WERI-Rb-1 (cell line): ENCODE data around the gene SLFNL1.

Experiments used
- DNase-seq: peaks from one replicate; pipeline ENCODE4 v3.0.0-alpha.2; 2020
- H3K27ac ChIP-seq: fragments of 250-450 bp; sonication (Bioruptor Pico); 2 replicates; pipeline ENCODE4 v1.5.1; 2020; ENCODE audit warnings: mild to moderate bottlenecking, moderate library complexity
- H3K27me3 ChIP-seq: fragments of 250-450 bp; sonication (Bioruptor Pico); 2 replicates; pipeline ENCODE4 v1.5.1; 2021; ENCODE audit warnings: mild to moderate bottlenecking, low read depth, moderate library complexity; ENCODE audit not compliant: insufficient read depth, severe bottlenecking
- H3K36me3 ChIP-seq: fragments of 250-450 bp; sonication (Bioruptor Pico); 2 replicates; pipeline ENCODE4 v1.5.1; 2020; ENCODE audit warnings: mild to moderate bottlenecking, moderate library complexity
- H3K4me3 ChIP-seq: 2 replicates; pipeline ENCODE4 v1.5.1; 2011; ENCODE audit warnings: low read depth, mild to moderate bottlenecking, control low read depth, low read length
- H3K9me3 ChIP-seq: fragments of 250-450 bp; sonication (Bioruptor Pico); 2 replicates; pipeline ENCODE4 v1.5.1; 2021; ENCODE audit warnings: mild to moderate bottlenecking, moderate library complexity; ENCODE audit not compliant: severe bottlenecking
- TF ChIP-seq, protein P1 (sequence below): IDR thresholded peaks from 2 replicates; pipeline ENCODE4 v1.5.1; 2011; ENCODE audit warnings: low read depth, mild to moderate bottlenecking, control low read depth, inconsistent platforms, low read length

The SLFNL1 gene

DNA sequence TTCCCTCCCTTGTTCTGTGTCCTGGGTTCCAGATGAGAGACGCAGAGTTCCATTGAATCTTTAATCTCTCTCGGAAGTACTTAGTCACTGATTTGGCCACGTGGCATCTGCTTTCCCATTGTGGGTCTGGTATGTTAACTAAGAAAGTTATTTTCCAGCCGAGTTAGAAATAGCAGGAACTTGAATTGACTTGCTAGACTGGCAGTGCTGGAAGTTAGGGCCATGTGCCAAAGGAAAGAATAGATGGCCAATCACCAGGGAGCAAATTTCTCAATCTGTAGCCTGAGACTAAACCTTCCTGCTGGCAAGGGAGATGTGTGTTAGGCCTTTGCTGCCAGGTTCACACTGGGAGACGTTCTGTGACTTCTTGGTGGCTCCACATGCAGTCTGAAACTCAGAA is 24.2 kb upstream of the SLFNL1 start:
- H3K9me3 ChIP-seq: no peaks in the 10 kb centered on the region
- TF ChIP-seq, protein P1, sequence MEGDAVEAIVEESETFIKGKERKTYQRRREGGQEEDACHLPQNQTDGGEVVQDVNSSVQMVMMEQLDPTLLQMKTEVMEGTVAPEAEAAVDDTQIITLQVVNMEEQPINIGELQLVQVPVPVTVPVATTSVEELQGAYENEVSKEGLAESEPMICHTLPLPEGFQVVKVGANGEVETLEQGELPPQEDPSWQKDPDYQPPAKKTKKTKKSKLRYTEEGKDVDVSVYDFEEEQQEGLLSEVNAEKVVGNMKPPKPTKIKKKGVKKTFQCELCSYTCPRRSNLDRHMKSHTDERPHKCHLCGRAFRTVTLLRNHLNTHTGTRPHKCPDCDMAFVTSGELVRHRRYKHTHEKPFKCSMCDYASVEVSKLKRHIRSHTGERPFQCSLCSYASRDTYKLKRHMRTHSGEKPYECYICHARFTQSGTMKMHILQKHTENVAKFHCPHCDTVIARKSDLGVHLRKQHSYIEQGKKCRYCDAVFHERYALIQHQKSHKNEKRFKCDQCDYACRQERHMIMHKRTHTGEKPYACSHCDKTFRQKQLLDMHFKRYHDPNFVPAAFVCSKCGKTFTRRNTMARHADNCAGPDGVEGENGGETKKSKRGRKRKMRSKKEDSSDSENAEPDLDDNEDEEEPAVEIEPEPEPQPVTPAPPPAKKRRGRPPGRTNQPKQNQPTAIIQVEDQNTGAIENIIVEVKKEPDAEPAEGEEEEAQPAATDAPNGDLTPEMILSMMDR: no peak
- DNase-seq: no peak
- no peak overlapping the region for H3K4me3 ChIP-seq
- peaks cover 78% of the 10 kb centered on the region for H3K36me3 ChIP-seq
- no peaks in the 10 kb centered on the region for H3K27me3 ChIP-seq
- H3K27ac ChIP-seq: no peak overlapping the region

- DNase-seq: no peak
- H3K36me3 ChIP-seq: peaks cover 80% of the 10 kb centered on the region
- H3K4me3 ChIP-seq: no peak overlapping the region
- no peak overlapping the region for H3K27ac ChIP-seq
- H3K27me3 ChIP-seq: no peaks in the 10 kb centered on the region
- TF ChIP-seq, protein P1: no peak
- no peaks in the 10 kb centered on the region for H3K9me3 ChIP-seq
These were observed 22.7 kb upstream of the SLFNL1 start for GRCh38 chr1:41044187-41044586.

DNA sequence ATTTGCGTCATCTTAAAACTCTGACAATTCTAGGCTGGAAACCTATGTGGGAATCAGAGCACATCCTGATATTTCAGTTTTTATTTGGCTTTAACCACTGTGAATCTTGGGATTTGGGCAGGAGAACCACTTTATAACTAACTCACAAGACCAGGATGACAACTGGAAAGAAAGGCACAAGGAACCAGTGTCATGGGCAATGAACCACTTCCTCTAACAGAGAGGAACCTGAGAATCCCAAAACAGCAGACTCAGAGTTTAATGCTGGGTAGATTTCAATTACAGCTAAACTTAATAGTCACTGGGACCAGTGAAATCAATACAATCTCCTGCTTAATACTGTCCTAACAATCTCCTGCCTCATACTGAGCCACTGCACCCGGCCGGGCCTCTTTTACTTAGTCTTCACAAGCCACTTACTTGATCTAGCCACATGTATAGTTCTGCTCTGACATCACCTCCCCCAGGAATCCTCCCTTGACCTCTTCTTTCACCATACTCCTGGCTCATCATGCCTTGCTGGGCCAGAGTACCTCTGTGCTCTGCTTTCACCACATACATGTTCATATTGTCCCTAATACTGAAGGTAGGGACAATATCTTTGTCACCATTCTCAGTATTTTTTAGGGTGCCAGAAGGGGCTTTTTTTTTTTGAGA is 20.2 kb upstream of the SLFNL1 start:
- Histone ChIP-seq H3K4me3 (no peak overlapping the region), H3K36me3 (peaks cover 83% of the 10 kb centered on the region), H3K27ac (no peak overlapping the region), H3K9me3 (no peaks in the 10 kb centered on the region), H3K27me3 (no peaks in the 10 kb centered on the region)
- TF ChIP-seq, protein P1: no peak
- DNase-seq: no peak

GRCh38 chr1:41038110-41038509 is 16.6 kb upstream of the SLFNL1 start:
- DNase-seq: no peak
- Histone ChIP-seq H3K4me3 (no peak overlapping the region), H3K27me3 (no peaks in the 10 kb centered on the region)

DNA sequence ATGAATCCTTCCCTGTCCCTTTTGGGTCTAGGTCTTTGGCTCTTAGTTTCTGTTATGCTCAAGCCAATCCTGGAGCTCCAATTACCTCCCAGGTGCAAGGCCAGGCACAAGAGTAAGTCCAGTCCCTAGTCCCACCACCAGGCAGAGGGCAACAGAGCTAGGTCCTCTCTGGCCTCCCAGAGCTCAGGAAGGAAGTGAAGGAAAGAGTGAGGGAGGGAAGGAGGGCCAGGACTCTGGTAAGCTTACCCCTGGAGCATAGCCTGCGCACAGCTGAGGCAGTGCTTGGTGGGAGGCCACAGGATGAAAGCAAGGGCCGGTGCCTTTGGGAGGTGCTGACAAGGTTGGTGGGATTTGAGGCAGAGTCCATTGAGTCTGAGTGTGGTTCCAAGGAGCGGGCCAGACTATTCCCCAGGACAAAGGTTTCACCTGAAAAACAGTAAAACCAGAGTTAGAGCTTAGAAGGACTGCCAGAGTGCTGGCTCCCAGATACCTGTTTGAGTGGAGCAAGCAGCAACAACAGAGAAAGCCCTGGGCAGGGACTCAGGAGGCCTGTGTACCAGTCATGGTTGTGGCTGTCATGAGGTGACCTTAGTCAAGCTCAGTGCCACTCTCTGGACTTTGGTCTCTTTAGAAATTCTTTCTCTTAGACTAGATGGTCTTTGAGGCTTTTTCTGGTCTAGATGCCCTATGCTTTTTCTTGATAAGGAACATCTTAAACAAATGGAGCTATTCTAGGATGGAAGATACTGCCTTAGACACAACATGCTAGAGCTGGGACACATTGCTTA is 15.8 kb upstream of the SLFNL1 start:
- no peak for DNase-seq
- Histone ChIP-seq H3K27ac (no peak overlapping the region), H3K36me3 (peaks cover 85% of the 10 kb centered on the region), H3K9me3 (no peaks in the 10 kb centered on the region), H3K27me3 (no peaks in the 10 kb centered on the region), H3K4me3 (no peak overlapping the region)
- TF ChIP-seq, protein P1: no peak

More at GRCh38 chr1:41038110-41038509, 16.6 kb upstream of the SLFNL1 start:
- Histone ChIP-seq H3K36me3 (peaks cover 83% of the 10 kb centered on the region), H3K27ac (no peak overlapping the region), H3K9me3 (no peaks in the 10 kb centered on the region)
- TF ChIP-seq, protein P1: no peak

DNA sequence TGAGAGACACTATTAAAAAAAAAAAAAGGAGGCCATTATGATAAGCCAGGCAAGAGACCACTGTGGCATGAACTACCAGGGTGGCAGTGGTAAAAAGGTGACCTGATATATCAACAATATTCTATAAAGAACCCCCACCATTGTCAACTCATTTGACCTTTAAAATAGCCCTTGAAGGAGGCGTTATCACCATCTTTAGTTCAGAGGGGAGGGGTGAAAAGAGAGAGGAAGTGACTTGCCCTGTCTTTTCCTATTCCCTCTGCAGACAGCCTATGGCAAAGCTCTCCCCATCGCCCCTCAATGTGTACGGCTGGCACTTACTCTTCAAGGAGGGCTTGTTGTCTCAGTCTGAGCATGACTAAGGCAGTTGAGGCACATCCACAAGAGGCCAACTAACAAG is 11.7 kb upstream of the SLFNL1 start:
- no peak overlapping the region for H3K27ac ChIP-seq
- H3K9me3 ChIP-seq: no peaks in the 10 kb centered on the region
- H3K4me3 ChIP-seq: no peak overlapping the region
- DNase-seq: no peak
- H3K27me3 ChIP-seq: no peaks in the 10 kb centered on the region
- peaks cover 82% of the 10 kb centered on the region for H3K36me3 ChIP-seq
- TF ChIP-seq, protein P1: no peak
